ENCODE results near the gene TFAP2B. TPM values are rescaled to one million over a fixed set of nuclear protein-coding genes. Genes with fewer than 3 reads are reported as not detected.

TFAP2B gene
- total RNA-seq, 2 donors from 2014 or later: not detected

DNA sequence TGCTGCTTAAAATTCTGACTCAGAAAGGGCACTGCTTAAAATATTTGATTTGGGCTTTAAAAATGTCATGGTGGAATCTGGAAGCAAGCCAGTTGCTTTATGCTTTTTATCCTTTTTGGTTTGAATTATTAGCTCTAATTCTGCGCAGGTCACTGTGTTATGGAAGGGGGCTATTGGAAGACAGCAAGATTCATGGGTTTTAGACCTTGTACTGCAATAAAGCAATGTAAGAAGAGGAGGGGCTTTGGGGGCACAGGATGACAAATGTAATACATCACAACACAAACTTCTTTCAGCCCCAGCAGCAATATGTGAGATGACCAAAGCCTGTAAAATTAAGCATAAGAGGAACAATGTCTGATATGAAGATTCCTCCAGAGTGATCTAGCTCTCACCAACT lies 68.4 kb downstream of the TFAP2B start:
- TF ChIP-seq CTCF (conservative IDR thresholded peaks at IDR 0.05): no peak
- Histone ChIP-seq H3K4me1 (ENCODE audit: control insufficient read depth, insufficient read depth, low read length) (no peaks in the 10 kb centered on the region), H3K9ac (ENCODE audit: extremely low read depth, low read length, poor library complexity, severe bottlenecking) (no peak overlapping the region), H3K36me3 (ENCODE audit: control insufficient read depth, insufficient read depth, low read length) (no peaks in the 10 kb centered on the region), H3K27ac (ENCODE audit: low read depth, low read length) (no peak overlapping the region), H3K9me3 (ENCODE audit: control insufficient read depth, low read length) (no peaks in the 10 kb centered on the region), H3K4me3 (ENCODE audit: low read length) (no peak overlapping the region), H3K27me3 (ENCODE audit: control insufficient read depth, insufficient read depth, low read length, poor library complexity, severe bottlenecking) (peaks cover 8% of the 10 kb centered on the region)
- no peak for DNase-seq
- H3K4me3 Mint-ChIP-seq: no peak overlapping the region
- H3K4me1 Mint-ChIP-seq: no peaks in the 10 kb centered on the region
- no peaks in the 10 kb centered on the region for H3K9me3 Mint-ChIP-seq
- no peaks in the 10 kb centered on the region for H3K36me3 Mint-ChIP-seq (ENCODE audit: low read depth)
- H3K27ac Mint-ChIP-seq: no peak overlapping the region
- 95 to 100% methylated on average over 1 of the region's 1 CpG for WGBS, 2 experiments (ENCODE audit: insufficient coverage in 1 of 2, insufficient read length in 1 of 2)
- H3K27me3 Mint-ChIP-seq (ENCODE audit: insufficient read depth): peaks cover 15% of the 10 kb centered on the region

DNA sequence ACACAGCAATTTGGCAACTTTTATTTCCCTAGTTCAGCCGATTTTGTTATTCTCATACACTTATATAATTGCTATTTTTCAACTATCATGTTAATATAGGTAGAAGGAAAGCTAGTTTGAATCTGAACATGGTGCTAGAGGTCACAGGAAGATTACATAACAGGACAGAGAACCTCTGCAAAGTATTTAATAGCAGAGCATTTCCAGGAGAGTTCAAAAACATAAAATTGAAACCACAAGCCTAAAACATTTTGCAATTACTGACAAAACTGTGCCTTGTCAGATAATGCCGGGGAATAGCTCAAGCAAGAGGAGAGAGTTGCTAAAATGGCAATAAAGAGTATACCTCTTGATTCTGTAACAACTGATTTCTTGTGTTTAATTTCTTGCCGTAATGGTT lies 70.8 kb downstream of the TFAP2B start:
- H3K36me3 ChIP-seq (ENCODE audit: control insufficient read depth, insufficient read depth, low read length): no peaks in the 10 kb centered on the region
- DNase-seq: no peak
- TF ChIP-seq CTCF (conservative IDR thresholded peaks at IDR 0.05): no peak
- H3K4me3 ChIP-seq (ENCODE audit: low read length): no peak overlapping the region
- no peak overlapping the region for H3K9ac ChIP-seq (ENCODE audit: extremely low read depth, low read length, poor library complexity, severe bottlenecking)
- H3K4me3 Mint-ChIP-seq: no peak overlapping the region
- H3K4me1 Mint-ChIP-seq: no peaks in the 10 kb centered on the region
- 87 to 94% methylated on average over 2 to 3 of the region's 3 CpGs for WGBS, 2 experiments (ENCODE audit: insufficient coverage in 1 of 2, insufficient read length in 1 of 2)
- no peak overlapping the region for H3K27ac Mint-ChIP-seq
- no peaks in the 10 kb centered on the region for H3K27me3 ChIP-seq (ENCODE audit: control insufficient read depth, insufficient read depth, low read length, poor library complexity, severe bottlenecking)
- no peaks in the 10 kb centered on the region for H3K9me3 ChIP-seq (ENCODE audit: control insufficient read depth, low read length)
- H3K4me1 ChIP-seq (ENCODE audit: control insufficient read depth, insufficient read depth, low read length): no peaks in the 10 kb centered on the region
- H3K36me3 Mint-ChIP-seq (ENCODE audit: low read depth): no peaks in the 10 kb centered on the region
- no peaks in the 10 kb centered on the region for H3K9me3 Mint-ChIP-seq
- peak overlapping the region; percentile 49 for H3K27ac ChIP-seq (ENCODE audit: low read depth, low read length)
- peaks cover 9% of the 10 kb centered on the region for H3K27me3 Mint-ChIP-seq (ENCODE audit: insufficient read depth)

DNA sequence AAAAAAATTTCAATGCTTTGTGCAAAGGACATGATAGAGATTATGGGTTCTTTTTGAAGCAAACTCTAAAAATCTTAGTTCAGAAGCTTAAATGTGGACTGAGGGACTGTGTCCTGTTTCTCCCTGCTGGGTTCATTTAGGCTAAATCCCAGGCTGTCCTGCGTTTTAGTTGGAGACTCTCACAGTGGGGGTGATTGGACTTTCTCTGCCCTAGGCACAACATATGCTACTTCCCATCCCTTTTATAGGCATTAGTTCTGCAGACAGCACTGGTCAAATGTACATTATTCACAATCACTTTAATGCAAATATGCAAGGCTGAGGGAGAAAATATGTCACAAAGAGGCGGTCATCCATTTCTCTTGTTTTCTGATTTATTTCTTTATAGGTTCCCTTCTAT lies 71.3 kb downstream of the TFAP2B start:
- Histone ChIP-seq H3K27ac (ENCODE audit: low read depth, low read length) (peak overlapping the region; percentile 49), H3K9ac (ENCODE audit: extremely low read depth, low read length, poor library complexity, severe bottlenecking) (no peak overlapping the region), H3K36me3 (ENCODE audit: control insufficient read depth, insufficient read depth, low read length) (no peaks in the 10 kb centered on the region), H3K9me3 (ENCODE audit: control insufficient read depth, low read length) (no peaks in the 10 kb centered on the region), H3K4me3 (ENCODE audit: low read length) (no peak overlapping the region), H3K27me3 (ENCODE audit: control insufficient read depth, insufficient read depth, low read length, poor library complexity, severe bottlenecking) (no peaks in the 10 kb centered on the region), H3K4me1 (ENCODE audit: control insufficient read depth, insufficient read depth, low read length) (no peaks in the 10 kb centered on the region)
- WGBS, 2 experiments (ENCODE audit: insufficient coverage in 1 of 2, insufficient read length in 1 of 2): 29% methylated on average over 1 of the region's 2 CpGs; no CpG with 5 or more reads in 1 of the 2 experiments
- no peak overlapping the region for H3K4me3 Mint-ChIP-seq
- no peaks in the 10 kb centered on the region for H3K36me3 Mint-ChIP-seq (ENCODE audit: low read depth)
- H3K9me3 Mint-ChIP-seq: peaks cover 2% of the 10 kb centered on the region
- DNase-seq: no peak
- H3K27me3 Mint-ChIP-seq (ENCODE audit: insufficient read depth): peaks cover 9% of the 10 kb centered on the region
- H3K4me1 Mint-ChIP-seq: no peaks in the 10 kb centered on the region
- TF ChIP-seq CTCF (conservative IDR thresholded peaks at IDR 0.05): no peak
- H3K27ac Mint-ChIP-seq: no peak overlapping the region

Measured in endodermal cell (in vitro differentiated cells).